ENCODE data around the gene NECAB2.

The NECAB2 gene

GRCh38 chr16:84027625-84028024 is 59.6 kb downstream of the NECAB2 start:
- DNase-seq: no peak

DNA sequence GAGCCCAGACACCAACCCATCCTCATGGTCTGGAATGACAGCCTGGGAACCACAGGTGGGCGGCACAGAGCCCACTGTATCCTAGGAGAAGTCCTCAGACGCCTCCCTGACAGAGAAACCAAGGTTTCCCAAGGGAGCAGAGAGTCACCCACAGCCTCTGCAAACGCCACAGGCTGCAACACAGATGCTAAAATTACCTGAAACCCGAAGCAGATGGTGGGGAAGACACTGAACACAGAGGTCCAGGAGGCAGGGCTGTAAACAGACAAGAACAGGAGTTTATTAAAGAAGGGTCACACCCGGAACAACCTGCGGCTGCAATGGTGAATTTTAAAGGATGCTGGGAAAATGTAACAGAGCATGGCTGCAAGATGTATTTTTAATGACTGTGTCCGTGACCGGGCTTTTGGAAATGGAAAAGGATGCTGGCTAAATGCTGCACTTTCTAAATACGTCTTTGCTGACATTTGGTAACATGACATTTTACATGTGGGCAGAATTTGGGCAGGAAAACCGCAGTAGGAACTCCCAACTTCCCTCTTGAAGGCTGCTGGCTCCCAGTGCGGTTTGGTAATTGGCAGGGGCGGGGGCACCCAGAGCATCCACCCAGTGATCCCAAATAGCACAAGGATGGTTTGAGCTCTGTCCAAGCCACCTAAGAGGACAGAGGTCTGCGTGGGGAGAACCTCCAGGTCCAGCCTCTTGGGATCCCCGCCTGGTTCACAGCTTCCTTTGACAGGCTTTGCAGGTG is 61.4 kb downstream of the NECAB2 start:
- no peak for DNase-seq

DNA sequence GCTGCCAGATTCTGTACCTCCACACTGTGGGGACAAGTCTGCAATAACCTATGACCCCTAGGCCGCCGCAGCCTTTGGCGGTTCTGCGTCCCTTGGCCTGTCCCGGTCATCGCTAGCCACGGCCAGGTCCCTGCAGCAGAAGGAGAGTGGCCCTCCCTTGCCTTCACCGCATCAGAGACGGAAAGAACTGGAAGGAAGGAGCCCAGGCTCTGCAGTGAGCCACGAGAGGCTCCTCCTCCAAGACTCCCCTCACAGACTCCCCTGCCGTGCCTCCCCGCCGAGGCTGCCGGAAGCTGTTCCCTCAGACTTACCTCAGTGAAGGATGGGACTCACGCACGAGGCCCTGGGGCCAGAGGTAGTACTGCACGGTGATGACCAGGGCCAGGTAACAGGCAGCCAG is 63.5 kb downstream of the NECAB2 start:
- DNase-seq: no peak

GRCh38 chr16:84032458-84033178 is 64.6 kb downstream of the NECAB2 start:
- no peak for DNase-seq

GRCh38 chr16:84033251-84034195 is 65.5 kb downstream of the NECAB2 start:
- no peak for DNase-seq

GRCh38 chr16:84034516-84034915 is 66.5 kb downstream of the NECAB2 start:
- no peak for DNase-seq

DNA sequence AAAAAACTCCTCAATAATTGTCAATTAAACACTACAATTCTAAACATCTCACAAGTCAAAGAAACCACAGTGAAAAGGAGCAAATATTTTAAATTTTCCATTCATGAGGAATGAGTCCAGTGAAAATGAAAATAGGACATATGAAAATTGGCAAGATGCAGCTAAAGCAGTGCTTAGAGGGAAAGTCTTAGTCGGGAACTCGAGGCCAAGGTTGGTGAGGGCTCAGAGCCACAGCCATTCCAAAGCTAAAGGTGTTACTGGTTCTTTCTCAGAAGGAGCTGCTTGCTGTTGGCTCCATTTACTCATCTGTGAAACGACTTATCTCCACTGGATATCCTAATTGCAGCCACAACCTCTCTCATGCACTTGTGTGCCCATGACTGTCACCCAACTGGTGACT is 68.1 kb downstream of the NECAB2 start:
- no peak for DNase-seq

DNA sequence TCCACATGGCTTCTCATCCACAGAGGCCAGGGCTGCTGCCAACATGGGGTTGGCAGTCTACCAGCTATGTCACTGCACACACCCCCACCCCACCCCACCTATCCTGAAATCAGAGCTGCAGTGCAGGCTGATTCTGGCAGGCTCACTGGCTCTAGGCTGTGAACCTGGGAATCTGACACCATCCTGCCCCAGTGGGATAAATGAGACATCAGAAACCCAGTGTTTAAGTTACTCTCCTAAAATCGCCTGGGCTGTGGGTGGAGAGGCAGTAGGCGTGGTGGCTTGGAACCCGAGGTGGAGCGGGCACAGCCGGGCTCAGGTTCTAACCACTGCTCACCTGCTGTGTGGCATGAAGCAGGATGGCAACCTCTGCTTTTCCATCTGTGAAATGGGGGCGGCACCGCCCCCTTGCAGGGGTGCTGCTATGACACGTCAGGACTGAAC is 69.0 kb downstream of the NECAB2 start:
- DNase-seq: peak in 1 of 2 experiments; percentile 9

DNA sequence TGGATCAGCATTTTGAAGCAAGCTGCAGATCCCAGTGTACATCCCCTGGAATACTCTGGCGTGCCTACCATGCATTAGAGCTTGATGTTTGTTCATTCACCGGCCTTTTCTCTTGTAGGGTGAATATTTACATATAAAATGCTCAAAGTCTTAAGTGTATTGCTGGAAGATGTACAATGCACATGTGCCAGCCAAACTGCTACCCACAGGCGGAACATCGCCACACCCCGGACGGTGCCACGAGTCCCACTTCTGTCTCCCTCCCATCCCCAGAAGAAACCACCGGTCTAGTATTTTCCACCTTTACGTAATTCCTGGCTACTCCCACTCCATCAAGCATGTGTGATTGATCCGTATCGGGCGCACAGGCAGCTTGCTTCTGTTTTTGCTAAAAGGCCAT is 70.4 kb downstream of the NECAB2 start:
- DNase-seq: no peak

DNA sequence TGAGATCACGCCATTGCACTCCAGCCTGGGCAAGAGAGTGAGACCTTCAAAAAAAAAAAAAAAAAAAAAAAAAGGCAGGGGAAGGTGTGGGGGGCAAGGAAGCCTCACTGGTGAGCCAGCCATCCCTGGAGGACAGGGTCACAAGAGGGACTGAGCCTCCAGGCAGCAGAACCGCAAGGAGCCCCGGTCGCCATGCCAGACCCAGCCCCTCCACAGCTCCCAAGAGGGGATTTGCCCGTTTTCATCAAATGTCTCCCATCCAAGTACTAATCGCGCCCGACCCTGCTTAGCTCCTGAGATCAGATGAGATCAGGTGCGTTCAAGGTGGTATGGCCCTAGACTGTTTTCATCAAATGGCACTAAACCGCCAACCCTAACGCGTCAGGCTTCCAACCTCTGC is 71.7 kb downstream of the NECAB2 start:
- no peak for DNase-seq

DNA sequence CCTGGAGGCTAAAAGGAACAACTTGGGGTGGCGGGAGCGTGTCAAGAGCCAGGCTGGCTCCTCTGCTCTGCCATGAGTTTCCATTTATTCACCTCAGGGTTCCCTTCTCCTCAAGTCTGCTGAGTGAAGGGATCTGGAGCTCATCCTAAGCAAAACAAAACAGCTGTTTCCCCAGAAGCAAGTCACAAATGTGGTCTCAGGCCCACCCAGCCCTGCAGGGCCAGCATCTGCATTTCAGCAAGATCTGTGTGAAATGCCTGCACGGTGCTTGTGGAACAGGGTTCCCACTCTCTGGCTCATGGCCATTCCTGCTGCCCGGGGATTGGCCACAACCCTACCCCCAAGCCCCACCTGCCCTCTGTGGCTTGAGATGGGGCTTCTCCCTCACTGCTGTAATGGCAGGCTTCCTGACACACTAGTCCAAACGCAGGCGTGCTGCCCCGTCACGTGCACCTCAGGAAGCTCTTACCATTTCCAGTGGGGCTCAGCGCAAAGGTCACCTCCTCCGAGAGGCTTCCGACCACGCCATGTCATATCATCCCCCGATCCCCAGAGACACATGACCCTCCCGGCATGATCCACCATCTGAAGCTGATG is 72.3 kb downstream of the NECAB2 start:
- no peak for DNase-seq

DNA sequence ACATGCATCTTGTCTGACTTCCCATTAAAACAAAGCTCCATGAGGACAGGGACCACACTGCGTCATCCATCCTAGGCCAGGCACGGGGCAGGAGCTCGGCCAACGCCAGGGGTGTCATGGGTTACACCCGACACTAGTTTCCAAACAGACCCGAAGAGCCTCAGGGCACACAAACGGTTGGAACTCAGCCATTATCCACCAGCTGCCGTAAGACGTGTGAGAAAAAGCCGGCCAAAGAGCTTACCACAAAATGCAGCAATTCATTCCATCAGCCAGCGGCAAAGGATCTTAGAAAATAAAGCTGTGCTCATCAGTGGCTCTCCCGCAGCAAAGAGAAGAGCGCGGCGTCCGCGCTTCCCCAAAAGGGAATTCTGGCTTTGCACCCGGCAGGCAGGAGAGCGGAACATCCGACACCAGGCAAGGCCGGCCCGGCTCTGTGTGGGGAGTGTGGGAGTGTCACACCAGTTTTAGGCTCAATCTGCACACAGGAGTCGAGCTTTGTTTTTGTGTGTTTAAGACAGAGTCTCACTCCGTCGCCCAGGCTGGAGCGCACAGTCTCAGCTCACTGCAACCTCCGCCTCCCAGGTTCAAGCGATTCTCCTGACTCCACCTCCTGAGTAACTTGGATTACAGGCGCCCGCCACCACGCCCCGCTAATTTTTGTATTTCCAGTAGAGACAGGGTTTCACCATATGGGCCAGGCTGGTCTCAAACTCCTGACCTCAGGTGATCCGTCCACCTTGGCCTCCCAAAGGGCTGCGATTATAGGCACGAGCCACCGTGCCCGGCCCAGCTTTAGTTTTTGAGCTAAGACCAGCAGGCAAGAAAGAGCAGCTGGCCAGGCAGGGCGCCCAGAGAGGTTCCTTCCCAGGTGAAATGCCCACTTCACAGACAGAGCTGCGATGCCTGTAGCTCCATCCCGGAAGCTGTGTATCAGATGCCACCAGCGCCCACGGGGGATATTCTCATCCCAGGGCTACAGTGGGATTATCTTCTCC is 73.1 kb downstream of the NECAB2 start:
- no peak for DNase-seq

GRCh38 chr16:84041881-84042280 is 73.8 kb downstream of the NECAB2 start:
- no peak for DNase-seq

- no peak for DNase-seq
Measured at GRCh38 chr16:84042308-84042878, 74.3 kb downstream of the NECAB2 start, which contains the start of gene SLC38A8. Gene SLC38A8, minus strand, starts transcription at chr16:84042795. Its CDS starts 638 bp downstream, at chr16:84042157.

GRCh38 chr16:84042879-84043485 is 74.9 kb downstream of the NECAB2 start:
- DNase-seq: peak in 1 of 2 experiments; percentile 38

DNA sequence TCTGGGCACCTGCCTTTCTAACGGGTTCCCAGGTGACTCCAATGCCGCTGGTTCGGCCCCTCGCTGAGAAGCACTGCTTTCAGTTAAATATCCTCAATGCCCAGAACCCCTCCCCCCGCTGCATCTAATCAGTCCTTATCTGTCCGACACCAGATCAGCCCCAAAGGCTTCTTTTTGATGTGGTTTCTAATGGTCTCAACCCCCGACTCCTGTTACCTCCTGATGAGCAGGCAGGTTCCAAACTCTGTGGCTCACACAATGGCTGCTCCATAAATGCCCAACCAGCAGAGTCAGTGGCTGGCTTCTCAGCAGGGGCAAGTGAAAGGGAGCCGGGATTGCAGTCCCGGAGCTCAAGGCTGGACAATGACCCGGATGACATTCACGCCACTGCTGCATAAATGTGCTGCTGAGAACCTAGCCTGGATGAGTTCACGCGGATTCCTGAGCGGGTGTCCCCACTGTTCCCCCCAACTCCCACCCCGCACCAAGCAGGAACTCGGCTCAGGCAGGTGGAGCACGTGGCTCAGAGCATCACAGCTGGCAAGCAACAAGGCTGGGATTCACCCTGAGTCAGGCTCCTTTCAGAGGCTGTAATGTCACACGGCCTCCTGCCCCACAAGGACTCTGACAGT is 75.6 kb downstream of the NECAB2 start:
- no peak for DNase-seq

DNA sequence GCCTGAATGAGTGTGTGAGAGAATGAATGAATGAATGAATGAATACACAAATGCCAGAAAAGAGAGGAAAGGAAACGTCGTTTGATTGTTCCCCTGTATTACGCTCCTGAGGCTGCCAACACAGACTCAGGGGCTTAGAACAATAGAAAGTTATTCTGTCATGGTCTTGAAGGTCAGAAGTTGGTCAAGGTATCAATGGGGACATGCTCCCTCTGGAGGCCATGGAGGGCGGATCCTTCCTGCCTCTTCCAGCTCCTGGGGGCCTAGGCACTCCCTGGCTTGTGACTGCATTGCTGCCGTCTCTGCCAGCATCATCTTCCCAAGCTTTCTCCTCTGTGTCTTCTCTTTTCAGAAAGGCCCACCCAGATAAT is 76.1 kb downstream of the NECAB2 start:
- no peak for DNase-seq

GRCh38 chr16:84045001-84045817 is 77.2 kb downstream of the NECAB2 start:
- no peak for DNase-seq

- no peak for DNase-seq
Measured at GRCh38 chr16:84045818-84046470, 77.9 kb downstream of the NECAB2 start.

Measured in NCI-H2081 (cell line).